K562 (cell line): Measurements from ENCODE around the gene RNF167. TPM values are rescaled to one million over a fixed set of nuclear protein-coding genes. Genes with fewer than 3 reads are reported as not detected.

Experiments used
- ARNT ChIP-seq, 2 experiments: fragments of 450-650 bp; IDR thresholded peaks; 2 replicates each; pipeline ENCODE4 v1.6.1; 2016; ENCODE audit warnings: mild to moderate bottlenecking in 1 of 2
- ASH1L ChIP-seq: fragments of 450-650 bp; IDR thresholded peaks from 2 replicates; pipeline ENCODE4 v1.6.1; 2018; ENCODE audit warnings: borderline replicate concordance, mild to moderate bottlenecking, low read depth; ENCODE audit not compliant: partially characterized antibody
- CBFB ChIP-seq: sonication (generic); formaldehyde crosslinking; IDR thresholded peaks from 2 replicates; pipeline ENCODE4 v1.4.0; 2020; ENCODE audit warnings: mild to moderate bottlenecking, missing genetic modification reagents
- CXXC5 ChIP-seq: fragments of 250-450 bp; sonication (Bioruptor Pico); IDR thresholded peaks from 2 replicates; pipeline ENCODE4 v1.8.0; 2022; ENCODE audit warnings: inconsistent platforms, mild to moderate bottlenecking, moderate library complexity
- JUND ChIP-seq, 2 experiments: IDR thresholded peaks; 2 replicates in 1 of 2; 3 replicates in 1 of 2; pipeline ENCODE4 v1.6.1; 2011; ENCODE audit warnings: borderline replicate concordance in 2 of 2, low read depth in 2 of 2, low read length in 2 of 2, improper control_type of control experiment in 1 of 2, missing biosample characterization in 1 of 2, missing genetic modification characterization in 1 of 2, missing genetic modification reagents in 1 of 2
- KDM5B ChIP-seq: fragments of 200-600 bp; sonication (generic); IDR thresholded peaks from 2 replicates; pipeline ENCODE4 v1.6.1; 2012; ENCODE audit warnings: low read depth, mild to moderate bottlenecking, moderate library complexity, low read length, control low read depth, inconsistent platforms; ENCODE audit not compliant: insufficient replicate concordance
- NFE2 ChIP-seq: IDR thresholded peaks from 2 replicates; pipeline ENCODE4 v1.6.1; 2014; ENCODE audit warnings: antibody characterized with exemption, low read depth
- NFRKB ChIP-seq: fragments of 450-650 bp; IDR thresholded peaks from 2 replicates; pipeline ENCODE4 v1.6.1; 2016; ENCODE audit warnings: low read depth
- NR2C1 ChIP-seq, 2 experiments: fragments of 450-650 bp; IDR thresholded peaks; 2 replicates each; pipeline ENCODE4 v1.6.1; 2017; ENCODE audit warnings: mild to moderate bottlenecking in 2 of 2, antibody characterized with exemption in 1 of 2, inconsistent platforms in 1 of 2, missing compliant biosample characterization in 1 of 2, missing genetic modification characterization in 1 of 2
- OTX1 ChIP-seq: fragments of 450-650 bp; formaldehyde crosslinking; IDR thresholded peaks from 2 replicates; pipeline ENCODE4 v1.4.0; 2022; ENCODE audit warnings: mild to moderate bottlenecking
- RAD21 ChIP-seq, 2 experiments: fragments of 250-450 bp in 1 of 2; fragments of 450-650 bp in 1 of 2; sonication (Bioruptor Pico) in 1 of 2; formaldehyde crosslinking in 1 of 2; IDR thresholded peaks in 1 of 2; conservative IDR thresholded peaks in 1 of 2; 2 replicates each; pipeline versions ENCODE4 v1.4.0 to v1.8.0; 2020 to 2022; ENCODE audit warnings: mild to moderate bottlenecking in 2 of 2, moderate library complexity in 1 of 2
- RBM22 ChIP-seq: fragments of 200-400 bp; formaldehyde crosslinking; IDR thresholded peaks from 2 replicates; pipeline ENCODE4 v1.6.1; 2018; ENCODE audit warnings: low read length, low read depth; ENCODE audit not compliant: poor library complexity, severe bottlenecking
- SIN3B ChIP-seq: fragments of 450-650 bp; IDR thresholded peaks from 2 replicates; pipeline ENCODE4 v1.6.1; 2017; ENCODE audit warnings: low read depth, mild to moderate bottlenecking, moderate library complexity
- polyA plus RNA-seq, 8 experiments: library from polyadenylated mRNA; depleted of rRNA in 4 of 8; stranded (reverse) in 5 of 8; unstranded in 3 of 8; fragments of >200 nt; fragmentation: Nextera tagmentation in 2 of 8; fragmentation: Illumina TruSeq in 1 of 8; extraction: Ambion mirVana in 2 of 8; extraction: Trizol in 1 of 8; gene quantifications; 2 replicates each; pipeline versions ENCODE4 v1.2.1 to v1.2.3, GENCODE V29; 2011 to 2014; ENCODE audit warnings: inconsistent platforms in 1 of 8, missing spikeins in 1 of 8
- total RNA-seq, 7 experiments: library from RNA; depleted of rRNA in 6 of 7; stranded (reverse); fragments of >200 nt in 6 of 7; fragmentation: Illumina TruSeq in 2 of 7; extraction: Trizol in 2 of 7; gene quantifications; 2 replicates each; pipeline versions ENCODE4 v1.2.1 to v1.2.3, GENCODE V29; 2011 to 2021; ENCODE audit warnings: low replicate concordance in 1 of 7
- TF ChIP-seq, protein P1 (sequence below): fragments of 450-650 bp; formaldehyde crosslinking; IDR thresholded peaks from 2 replicates; pipeline ENCODE4 v1.4.0; 2022; ENCODE audit warnings: missing genetic modification characterization
- TF ChIP-seq, protein P2 (sequence below): sonication (generic); formaldehyde crosslinking; IDR thresholded peaks from 2 replicates; pipeline ENCODE4 v1.8.0; 2023; ENCODE audit warnings: mild to moderate bottlenecking, missing genetic modification reagents

The RNF167 gene
- total and polyA plus RNA-seq, 9 of the 15 experiments (the other 6 are each of a cell fraction or from before 2014, with no cell fraction given) = 16.5 to 143 (median 45.5) TPM

DNA sequence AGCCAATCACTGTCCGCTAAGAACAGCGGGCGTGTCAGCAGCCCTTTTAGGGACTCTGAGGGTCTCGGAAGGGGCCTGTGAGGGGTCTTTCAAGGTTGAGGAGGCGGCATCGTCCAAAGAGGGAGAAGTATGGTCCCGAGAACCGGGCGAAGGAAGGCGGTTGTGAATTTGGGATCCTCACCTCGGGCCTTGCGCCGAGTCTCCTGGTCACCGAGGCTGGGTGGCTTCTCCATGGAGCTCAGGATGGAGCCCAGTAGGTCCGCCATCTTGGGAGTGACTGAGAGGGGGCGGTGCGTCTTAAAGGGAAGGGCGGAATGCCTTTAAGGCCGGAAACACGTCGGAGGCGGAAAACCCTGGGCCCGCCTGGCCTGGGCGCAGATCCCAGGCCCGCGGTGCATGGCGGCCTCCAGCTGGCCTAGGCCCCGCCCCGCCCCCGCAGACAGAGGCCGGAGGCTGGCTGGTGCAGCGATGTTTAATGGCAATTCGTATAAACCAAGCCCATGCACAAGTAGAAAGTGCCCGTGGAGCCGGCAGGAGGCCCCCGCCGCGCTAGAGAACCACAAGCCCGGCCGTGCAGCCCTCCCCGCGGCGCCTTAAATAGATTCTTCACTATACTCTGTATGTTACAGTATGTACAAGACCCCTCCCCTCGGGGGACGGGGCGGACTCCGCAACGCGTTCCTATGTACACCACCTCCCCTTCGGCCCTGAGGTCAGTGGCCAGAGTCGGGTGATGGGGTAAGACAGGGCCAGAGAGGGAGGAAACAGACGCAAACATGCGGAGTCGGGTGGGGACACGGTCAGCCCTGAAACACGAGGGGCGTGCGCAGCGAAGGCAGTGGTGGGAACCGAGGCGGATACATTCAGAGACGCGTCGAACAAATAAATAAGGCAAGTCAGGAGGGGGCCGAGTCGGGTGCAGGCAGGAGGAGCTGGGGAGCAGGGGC, 27.7 kb downstream of the RNF167 start, which contains the start of gene SPAG7 (continued):
- TF ChIP-seq RAD21 (CRISPR knock-in tag; conservative IDR thresholded peaks at IDR 0.05 in 1 of 2, IDR thresholded peaks at IDR 0.05 in 1 of 2) (peak; percentile 39 to 41; a peak in 3 of 4 replicates), SIN3B (no peak), ARNT (IDR thresholded peaks at IDR 0.05) (no peak), JUND (IDR thresholded peaks at IDR 0.05; ENCODE audit: borderline replicate concordance, low read depth, low read length) (no peak), JUND (tag; IDR thresholded peaks at IDR 0.05; ENCODE audit: borderline replicate concordance, low read depth, low read length) (peak; percentile 23; the same call in 1 of the 3 replicates), CBFB (CRISPR knock-in tag) (0 out of 2 replicates have a peak, but pooled peaks have one; percentile 39), OTX1 (CRISPR knock-in tag) (0 out of 2 replicates have a peak, but pooled peaks have one; percentile 54), NFE2 (peak; percentile 33), NR2C1 (IDR thresholded peaks at IDR 0.05) (no peak), NR2C1 (tag; IDR thresholded peaks at IDR 0.05) (0 out of 2 replicates have a peak, but pooled peaks have one; percentile 27), CXXC5 (peak; percentile 36), ASH1L (peak; percentile 21), NFRKB (peak; percentile 95), RBM22 (peak; percentile 53), KDM5B (peak; percentile 62)
- TF ChIP-seq, protein P1, sequence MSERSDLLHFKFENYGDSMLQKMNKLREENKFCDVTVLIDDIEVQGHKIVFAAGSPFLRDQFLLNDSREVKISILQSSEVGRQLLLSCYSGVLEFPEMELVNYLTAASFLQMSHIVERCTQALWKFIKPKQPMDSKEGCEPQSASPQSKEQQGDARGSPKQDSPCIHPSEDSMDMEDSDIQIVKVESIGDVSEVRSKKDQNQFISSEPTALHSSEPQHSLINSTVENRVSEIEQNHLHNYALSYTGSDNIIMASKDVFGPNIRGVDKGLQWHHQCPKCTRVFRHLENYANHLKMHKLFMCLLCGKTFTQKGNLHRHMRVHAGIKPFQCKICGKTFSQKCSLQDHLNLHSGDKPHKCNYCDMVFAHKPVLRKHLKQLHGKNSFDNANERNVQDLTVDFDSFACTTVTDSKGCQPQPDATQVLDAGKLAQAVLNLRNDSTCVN (CRISPR knock-in tag) = no peak
- TF ChIP-seq, protein P2, sequence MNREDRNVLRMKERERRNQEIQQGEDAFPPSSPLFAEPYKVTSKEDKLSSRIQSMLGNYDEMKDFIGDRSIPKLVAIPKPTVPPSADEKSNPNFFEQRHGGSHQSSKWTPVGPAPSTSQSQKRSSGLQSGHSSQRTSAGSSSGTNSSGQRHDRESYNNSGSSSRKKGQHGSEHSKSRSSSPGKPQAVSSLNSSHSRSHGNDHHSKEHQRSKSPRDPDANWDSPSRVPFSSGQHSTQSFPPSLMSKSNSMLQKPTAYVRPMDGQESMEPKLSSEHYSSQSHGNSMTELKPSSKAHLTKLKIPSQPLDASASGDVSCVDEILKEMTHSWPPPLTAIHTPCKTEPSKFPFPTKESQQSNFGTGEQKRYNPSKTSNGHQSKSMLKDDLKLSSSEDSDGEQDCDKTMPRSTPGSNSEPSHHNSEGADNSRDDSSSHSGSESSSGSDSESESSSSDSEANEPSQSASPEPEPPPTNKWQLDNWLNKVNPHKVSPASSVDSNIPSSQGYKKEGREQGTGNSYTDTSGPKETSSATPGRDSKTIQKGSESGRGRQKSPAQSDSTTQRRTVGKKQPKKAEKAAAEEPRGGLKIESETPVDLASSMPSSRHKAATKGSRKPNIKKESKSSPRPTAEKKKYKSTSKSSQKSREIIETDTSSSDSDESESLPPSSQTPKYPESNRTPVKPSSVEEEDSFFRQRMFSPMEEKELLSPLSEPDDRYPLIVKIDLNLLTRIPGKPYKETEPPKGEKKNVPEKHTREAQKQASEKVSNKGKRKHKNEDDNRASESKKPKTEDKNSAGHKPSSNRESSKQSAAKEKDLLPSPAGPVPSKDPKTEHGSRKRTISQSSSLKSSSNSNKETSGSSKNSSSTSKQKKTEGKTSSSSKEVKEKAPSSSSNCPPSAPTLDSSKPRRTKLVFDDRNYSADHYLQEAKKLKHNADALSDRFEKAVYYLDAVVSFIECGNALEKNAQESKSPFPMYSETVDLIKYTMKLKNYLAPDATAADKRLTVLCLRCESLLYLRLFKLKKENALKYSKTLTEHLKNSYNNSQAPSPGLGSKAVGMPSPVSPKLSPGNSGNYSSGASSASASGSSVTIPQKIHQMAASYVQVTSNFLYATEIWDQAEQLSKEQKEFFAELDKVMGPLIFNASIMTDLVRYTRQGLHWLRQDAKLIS (CRISPR knock-in tag) = peak; percentile 66; the same call in 1 of the 2 replicates
